Parathyroid adenoma (tissue), 2 donors: ENCODE data around the gene FSD1.

Experiments
- H2AFZ ChIP-seq: fragments of 300-600 bp; sonication (generic); one replicate; pipeline ENCODE4 v1.7.0; 2017; ENCODE audit warnings: antibody characterized with exemption, mild to moderate bottlenecking
- H3K27ac ChIP-seq: fragments of 300-600 bp; sonication (generic); one replicate; pipeline ENCODE4 v1.7.0; 2017
- H3K27me3 ChIP-seq: fragments of 300-600 bp; sonication (generic); one replicate; pipeline ENCODE4 v1.7.0; 2017; ENCODE audit warnings: low read length; ENCODE audit not compliant: control insufficient read depth, insufficient read depth
- H3K36me3 ChIP-seq: fragments of 300-600 bp; sonication (generic); one replicate; pipeline ENCODE4 v1.7.0; 2017; ENCODE audit warnings: low read length; ENCODE audit not compliant: control insufficient read depth, insufficient read depth
- H3K4me1 ChIP-seq: fragments of 300-600 bp; sonication (generic); one replicate; pipeline ENCODE4 v1.7.0; 2017; ENCODE audit warnings: control low read depth
- H3K4me2 ChIP-seq: fragments of 300-600 bp; sonication (generic); one replicate; pipeline ENCODE4 v1.7.0; 2017; ENCODE audit warnings: low read length
- H3K4me3 ChIP-seq: fragments of 300-600 bp; sonication (generic); one replicate; pipeline ENCODE4 v1.7.0; 2017; ENCODE audit warnings: low read depth, low read length
- H3K79me2 ChIP-seq: fragments of 300-600 bp; sonication (generic); one replicate; pipeline ENCODE4 v1.7.0; 2017; ENCODE audit warnings: control low read depth
- H3K9ac ChIP-seq: fragments of 300-600 bp; sonication (generic); one replicate; pipeline ENCODE4 v1.7.0; 2017; ENCODE audit warnings: mild to moderate bottlenecking
- H3K9me3 ChIP-seq: fragments of 300-600 bp; sonication (generic); one replicate; pipeline ENCODE4 v1.7.0; 2017; ENCODE audit warnings: low read length; ENCODE audit not compliant: control insufficient read depth
- TF ChIP-seq, protein P1 (sequence below): fragments of 300-600 bp; sonication (generic); IDR thresholded peaks from one replicate; pipeline ENCODE4 v1.7.0; 2017; ENCODE audit warnings: antibody characterized with exemption, mild to moderate bottlenecking
- donor health status: primary hyperparathyroidism.

Gene FSD1

DNA sequence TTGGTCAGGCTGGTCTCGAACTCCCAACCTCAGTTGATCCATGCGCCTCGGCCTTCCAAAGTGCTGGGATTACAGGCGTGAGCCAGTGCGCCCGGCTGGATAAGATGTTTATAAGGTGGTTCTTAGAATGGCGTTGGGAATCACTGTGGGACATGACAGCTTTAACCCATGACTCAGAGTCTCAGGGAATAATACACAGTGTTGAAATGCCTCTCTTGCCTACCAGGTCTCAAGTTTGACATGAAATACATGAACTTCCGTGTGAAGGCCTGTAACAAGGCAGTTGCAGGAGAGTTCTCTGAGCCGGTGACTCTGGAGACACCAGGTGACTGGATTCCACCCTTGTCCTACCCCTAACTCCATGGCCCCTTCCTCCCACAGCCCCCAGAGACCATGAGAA is 12.6 kb downstream of the FSD1 start:
- Histone ChIP-seq H3K27ac (no peak overlapping the region), H3K27me3 (no peaks in the 10 kb centered on the region), H3K9me3 (no peaks in the 10 kb centered on the region), H3K4me2 (no peak overlapping the region), H3K79me2 (no peaks in the 10 kb centered on the region), H3K9ac (no peak overlapping the region), H3K36me3 (no peaks in the 10 kb centered on the region), H3K4me3 (no peak overlapping the region), H2AFZ (no peak overlapping the region), H3K4me1 (no peaks in the 10 kb centered on the region)
- TF ChIP-seq, protein P1, sequence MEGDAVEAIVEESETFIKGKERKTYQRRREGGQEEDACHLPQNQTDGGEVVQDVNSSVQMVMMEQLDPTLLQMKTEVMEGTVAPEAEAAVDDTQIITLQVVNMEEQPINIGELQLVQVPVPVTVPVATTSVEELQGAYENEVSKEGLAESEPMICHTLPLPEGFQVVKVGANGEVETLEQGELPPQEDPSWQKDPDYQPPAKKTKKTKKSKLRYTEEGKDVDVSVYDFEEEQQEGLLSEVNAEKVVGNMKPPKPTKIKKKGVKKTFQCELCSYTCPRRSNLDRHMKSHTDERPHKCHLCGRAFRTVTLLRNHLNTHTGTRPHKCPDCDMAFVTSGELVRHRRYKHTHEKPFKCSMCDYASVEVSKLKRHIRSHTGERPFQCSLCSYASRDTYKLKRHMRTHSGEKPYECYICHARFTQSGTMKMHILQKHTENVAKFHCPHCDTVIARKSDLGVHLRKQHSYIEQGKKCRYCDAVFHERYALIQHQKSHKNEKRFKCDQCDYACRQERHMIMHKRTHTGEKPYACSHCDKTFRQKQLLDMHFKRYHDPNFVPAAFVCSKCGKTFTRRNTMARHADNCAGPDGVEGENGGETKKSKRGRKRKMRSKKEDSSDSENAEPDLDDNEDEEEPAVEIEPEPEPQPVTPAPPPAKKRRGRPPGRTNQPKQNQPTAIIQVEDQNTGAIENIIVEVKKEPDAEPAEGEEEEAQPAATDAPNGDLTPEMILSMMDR: no peak

DNA sequence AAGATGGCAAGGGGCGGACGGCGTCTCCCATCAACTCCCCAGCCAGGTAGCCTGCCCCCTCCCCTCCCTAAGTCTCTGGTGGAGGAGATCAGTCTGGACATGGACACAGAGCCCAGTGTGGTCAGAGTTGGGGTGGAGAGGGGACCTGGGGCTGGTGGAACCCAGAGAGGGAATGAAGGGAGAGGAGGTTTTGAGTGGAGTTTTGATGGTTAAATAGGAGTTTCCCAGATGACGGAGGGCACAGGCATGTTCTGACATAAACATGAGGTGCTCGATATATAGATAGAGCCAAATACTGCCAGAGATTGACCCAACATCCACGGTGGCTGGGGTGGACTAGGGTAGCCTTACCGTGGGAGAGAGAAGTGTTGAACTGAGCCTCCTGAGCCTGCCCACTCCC is 14.1 kb downstream of the FSD1 start:
- no peaks in the 10 kb centered on the region for H3K27me3 ChIP-seq
- H3K4me3 ChIP-seq: no peak overlapping the region
- TF ChIP-seq, protein P1: no peak
- H3K36me3 ChIP-seq: no peaks in the 10 kb centered on the region
- no peak overlapping the region for H2AFZ ChIP-seq
- H3K4me1 ChIP-seq: no peaks in the 10 kb centered on the region
- no peak overlapping the region for H3K9ac ChIP-seq
- H3K79me2 ChIP-seq: no peaks in the 10 kb centered on the region
- H3K27ac ChIP-seq: no peak overlapping the region
- H3K4me2 ChIP-seq: no peak overlapping the region
- no peaks in the 10 kb centered on the region for H3K9me3 ChIP-seq

DNA sequence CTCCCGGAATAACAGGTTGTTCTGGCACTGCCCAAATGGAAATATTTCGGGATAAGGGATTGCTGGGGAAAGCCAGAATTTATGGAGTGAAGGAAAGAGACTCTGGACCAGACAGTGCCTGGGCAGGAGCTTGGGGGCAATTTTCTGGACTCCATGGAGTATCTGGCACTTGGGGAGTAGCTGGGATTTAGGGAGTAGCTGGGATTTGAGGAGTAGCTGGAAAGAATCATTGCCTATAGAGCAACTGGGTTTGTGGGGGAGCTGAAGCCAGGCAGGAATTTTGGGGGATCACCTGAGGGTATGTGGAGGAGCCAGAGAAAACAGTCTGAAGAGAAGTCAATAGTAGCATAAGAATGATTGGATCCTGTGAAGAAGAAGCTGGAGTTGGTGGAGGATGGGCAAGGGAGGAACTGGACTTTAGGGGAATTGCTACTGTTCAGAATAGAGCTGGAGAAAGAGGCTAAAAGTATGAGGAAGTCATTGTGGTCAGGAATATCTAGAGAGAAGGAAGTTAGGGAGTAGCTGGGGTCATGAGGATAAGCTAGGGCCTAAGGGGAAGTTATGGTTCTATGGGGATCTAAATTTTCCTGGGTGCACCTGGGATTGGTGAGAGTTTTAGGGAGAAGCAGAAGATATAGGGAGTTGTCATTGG is 14.8 kb downstream of the FSD1 start:
- H3K36me3 ChIP-seq: no peaks in the 10 kb centered on the region
- H3K4me2 ChIP-seq: no peak overlapping the region
- no peaks in the 10 kb centered on the region for H3K4me1 ChIP-seq
- TF ChIP-seq, protein P1: no peak
- no peak overlapping the region for H3K9ac ChIP-seq
- no peak overlapping the region for H2AFZ ChIP-seq
- no peaks in the 10 kb centered on the region for H3K9me3 ChIP-seq
- no peaks in the 10 kb centered on the region for H3K79me2 ChIP-seq
- H3K27me3 ChIP-seq: no peaks in the 10 kb centered on the region
- no peak overlapping the region for H3K27ac ChIP-seq
- no peak overlapping the region for H3K4me3 ChIP-seq

DNA sequence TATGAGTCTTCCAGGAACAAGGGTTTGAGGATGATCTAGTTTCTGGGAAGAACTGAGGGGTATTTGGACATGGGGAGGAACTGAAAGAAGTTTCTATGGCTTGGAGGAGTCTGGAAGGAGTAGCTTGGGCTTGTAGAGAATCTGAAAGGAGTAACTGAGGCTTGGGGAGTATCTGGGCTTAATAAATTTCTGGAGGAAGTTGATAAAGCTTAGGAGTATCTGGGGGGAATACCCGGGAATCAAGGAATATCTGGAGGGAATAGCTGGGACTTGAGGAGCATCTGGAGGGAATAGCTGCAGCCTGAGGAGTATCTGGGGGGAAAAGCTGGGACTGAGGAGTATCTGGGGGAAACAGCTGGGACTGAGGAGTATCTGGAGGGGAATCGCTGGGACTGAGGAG is 16.0 kb downstream of the FSD1 start:
- TF ChIP-seq, protein P1: no peak
- no peak overlapping the region for H3K9ac ChIP-seq
- no peaks in the 10 kb centered on the region for H3K36me3 ChIP-seq
- H3K4me2 ChIP-seq: no peak overlapping the region
- H3K9me3 ChIP-seq: no peaks in the 10 kb centered on the region
- H3K4me3 ChIP-seq: no peak overlapping the region
- no peak overlapping the region for H3K27ac ChIP-seq
- no peaks in the 10 kb centered on the region for H3K4me1 ChIP-seq
- H3K79me2 ChIP-seq: no peaks in the 10 kb centered on the region
- H2AFZ ChIP-seq: no peak overlapping the region
- no peaks in the 10 kb centered on the region for H3K27me3 ChIP-seq

DNA sequence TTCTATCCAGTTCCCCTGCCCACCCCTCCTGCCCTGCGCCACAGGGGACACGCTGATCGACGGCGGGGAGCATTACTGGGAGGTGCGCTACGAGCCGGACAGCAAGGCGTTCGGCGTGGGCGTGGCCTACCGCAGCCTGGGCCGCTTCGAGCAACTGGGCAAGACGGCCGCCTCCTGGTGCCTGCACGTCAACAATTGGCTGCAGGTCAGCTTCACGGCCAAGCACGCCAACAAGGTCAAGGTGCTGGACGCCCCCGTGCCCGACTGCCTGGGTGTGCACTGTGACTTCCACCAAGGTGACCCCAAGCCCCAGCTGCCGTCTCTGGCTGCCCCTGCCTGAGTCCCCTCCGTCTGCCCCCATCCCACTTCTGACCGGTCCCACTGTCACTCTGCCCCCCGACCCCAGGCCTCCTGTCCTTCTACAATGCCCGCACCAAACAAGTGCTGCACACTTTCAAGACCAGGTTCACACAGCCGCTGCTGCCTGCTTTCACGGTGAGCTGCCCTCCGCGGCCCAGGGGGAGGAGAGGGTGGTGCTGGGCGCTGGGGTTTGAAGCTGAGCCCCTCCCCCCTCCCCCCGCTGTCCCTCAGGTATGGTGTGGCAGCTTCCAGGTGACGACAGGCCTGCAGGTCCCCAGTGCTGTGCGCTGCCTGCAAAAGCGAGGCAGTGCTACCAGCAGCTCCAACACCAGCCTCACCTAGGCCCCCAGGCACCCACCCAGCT is 18.7 kb downstream of the FSD1 start:
- Histone ChIP-seq H3K4me2 (peak overlapping the region; percentile 68), H3K36me3 (no peaks in the 10 kb centered on the region), H3K4me3 (peak overlapping the region; percentile 34), H3K9me3 (no peaks in the 10 kb centered on the region), H3K27me3 (no peaks in the 10 kb centered on the region), H3K79me2 (no peaks in the 10 kb centered on the region), H2AFZ (peak overlapping the region; percentile 61), H3K27ac (no peak overlapping the region), H3K9ac (no peak overlapping the region), H3K4me1 (no peaks in the 10 kb centered on the region)
- TF ChIP-seq, protein P1: no peak
